Liver (tissue), 9 donors: Measurements from ENCODE around the gene BRIP1. TPM values are rescaled to one million over a fixed set of nuclear protein-coding genes. Genes with fewer than 3 reads are reported as not detected.

Experiments used
- DNase-seq: peaks from one replicate; pipeline ENCODE4 v3.0.0-alpha.2; 2017; ENCODE audit warnings: low spot score
- H3K27ac ChIP-seq, 2 donors: one replicate each; pipeline ENCODE4 v1.7.0; 2013; ENCODE audit warnings: inconsistent platforms in 2 of 2, low read length in 2 of 2, control low read depth in 1 of 2, low read depth in 1 of 2, mild to moderate bottlenecking in 1 of 2
- H3K27me3 ChIP-seq, 4 donors: one replicate each; pipeline versions ENCODE4 v1.6.1 to v1.7.0; 2013; ENCODE audit warnings: low read length in 3 of 4, inconsistent platforms in 1 of 4, mild to moderate bottlenecking in 1 of 4, moderate library complexity in 1 of 4; ENCODE audit not compliant: control insufficient read depth in 4 of 4, insufficient read depth in 4 of 4
- H3K36me3 ChIP-seq, 4 donors: one replicate each; pipeline versions ENCODE4 v1.6.1 to v1.7.0; 2013; ENCODE audit warnings: low read length in 3 of 4, mild to moderate bottlenecking in 3 of 4, low read depth in 1 of 4, moderate library complexity in 1 of 4; ENCODE audit not compliant: control insufficient read depth in 4 of 4, insufficient read depth in 3 of 4
- H3K4me1 ChIP-seq, 4 donors: one replicate each; pipeline versions ENCODE4 v1.6.1 to v1.7.0; 2013; ENCODE audit warnings: low read length in 3 of 4, mild to moderate bottlenecking in 3 of 4, moderate library complexity in 1 of 4; ENCODE audit not compliant: control insufficient read depth in 4 of 4, insufficient read depth in 4 of 4
- H3K4me3 ChIP-seq, 3 donors: one replicate each; pipeline versions ENCODE4 v1.6.1 to v1.7.0; 2013; ENCODE audit warnings: low read length in 3 of 3, control low read depth in 1 of 3, low read depth in 1 of 3, mild to moderate bottlenecking in 1 of 3
- H3K9ac ChIP-seq, 2 donors: one replicate each; pipeline ENCODE4 v1.7.0; 2013; ENCODE audit warnings: low read length in 2 of 2, mild to moderate bottlenecking in 2 of 2, moderate library complexity in 2 of 2, control low read depth in 1 of 2, low read depth in 1 of 2
- H3K9me3 ChIP-seq, 4 donors: one replicate each; pipeline versions ENCODE4 v1.6.1 to v1.7.0; 2013; ENCODE audit warnings: low read length in 3 of 4; ENCODE audit not compliant: control insufficient read depth in 4 of 4
- ATF3 ChIP-seq: IDR thresholded peaks from 2 replicates; pipeline ENCODE4 v1.6.1; 2016; ENCODE audit warnings: antibody characterized with exemption
- CTCF ChIP-seq: fragments of 150-350 bp; IDR thresholded peaks from 2 replicates; pipeline ENCODE4 v1.5.1; 2017; ENCODE audit warnings: improper control_type of control experiment, low read depth, low read length; ENCODE audit not compliant: missing input control
- EGR1 ChIP-seq, 2 donors: IDR thresholded peaks; 2 replicates each; pipeline ENCODE4 v1.6.1; 2016 to 2018; ENCODE audit warnings: antibody characterized with exemption in 2 of 2, low read depth in 2 of 2
- FOXA1 ChIP-seq: IDR thresholded peaks from 2 replicates; pipeline ENCODE4 v1.6.1; 2016; ENCODE audit warnings: antibody characterized with exemption
- FOXA2 ChIP-seq: IDR thresholded peaks from 2 replicates; pipeline ENCODE4 v1.6.1; 2016; ENCODE audit warnings: antibody characterized with exemption
- GABPA ChIP-seq, 2 donors: IDR thresholded peaks in 1 of 2; conservative IDR thresholded peaks in 1 of 2; 2 replicates each; pipeline ENCODE4 v1.6.1; 2016; ENCODE audit warnings: antibody characterized with exemption in 2 of 2, mild to moderate bottlenecking in 1 of 2, moderate library complexity in 1 of 2
- HNF4A ChIP-seq, 2 donors: conservative IDR thresholded peaks; 2 replicates each; pipeline ENCODE4 v1.6.1; 2016; ENCODE audit warnings: antibody characterized with exemption in 2 of 2, mild to moderate bottlenecking in 2 of 2
- HNF4G ChIP-seq: IDR thresholded peaks from 2 replicates; pipeline ENCODE4 v1.6.1; 2016; ENCODE audit warnings: antibody characterized with exemption
- JUND ChIP-seq, 2 donors: IDR thresholded peaks; 2 replicates each; pipeline ENCODE4 v1.6.1; 2016; ENCODE audit warnings: antibody characterized with exemption in 2 of 2
- MAX ChIP-seq: IDR thresholded peaks from 2 replicates; pipeline ENCODE4 v1.6.1; 2016; ENCODE audit warnings: antibody characterized with exemption
- RAD21 ChIP-seq, 2 donors: IDR thresholded peaks; 2 replicates each; pipeline ENCODE4 v1.6.1; 2016; ENCODE audit warnings: antibody characterized with exemption in 2 of 2, mild to moderate bottlenecking in 2 of 2
- REST ChIP-seq: IDR thresholded peaks from 2 replicates; pipeline ENCODE4 v1.6.1; 2016; ENCODE audit warnings: antibody characterized with exemption, mild to moderate bottlenecking
- RXRA ChIP-seq, 2 donors: IDR thresholded peaks; 2 replicates each; pipeline ENCODE4 v1.6.1; 2017 to 2018; ENCODE audit warnings: antibody characterized with exemption in 2 of 2, mild to moderate bottlenecking in 1 of 2
- SP1 ChIP-seq: IDR thresholded peaks from 2 replicates; pipeline ENCODE4 v1.6.1; 2018; ENCODE audit warnings: antibody characterized with exemption, mild to moderate bottlenecking
- TAF1 ChIP-seq: conservative IDR thresholded peaks from 2 replicates; pipeline ENCODE4 v1.6.1; 2016; ENCODE audit warnings: antibody characterized with exemption, mild to moderate bottlenecking
- YY1 ChIP-seq: IDR thresholded peaks from 2 replicates; pipeline ENCODE4 v1.6.1; 2016; ENCODE audit warnings: antibody characterized with exemption, mild to moderate bottlenecking
- ZBTB33 ChIP-seq: IDR thresholded peaks from 2 replicates; pipeline ENCODE4 v1.6.1; 2016; ENCODE audit warnings: antibody characterized with exemption
- WGBS: extraction: QIAGEN DNeasy Blood & Tissue Kit; methylation state at CpG from one replicate; pipeline ENCODE4 v1.1.7; 2013; 5-methylcytosine and 5-hydroxymethylcytosine counted together
- polyA plus RNA-seq, 2 donors: library from polyadenylated mRNA; stranded (reverse) in 1 of 2; unstranded in 1 of 2; fragments of 200-250 nt in 1 of 2; fragments of >200 nt in 1 of 2; fragmentation: Nextera tagmentation in 1 of 2; extraction: Ambion mirVana in 1 of 2; gene quantifications; one replicate each; pipeline versions ENCODE4 v1.2.1 to v1.2.3, GENCODE V29; 2013 to 2015
- total RNA-seq, 2 donors: library from RNA; depleted of rRNA; stranded (reverse); fragments of >200 nt; gene quantifications; one replicate each; pipeline ENCODE4 v1.2.3, GENCODE V29; 2014
- donor health status: healthy.
- donor health status: healthy.
- donor health status: healthy.
- donor health status: healthy.
- donor health status: healthy.

BRIP1 gene
- total and polyA plus RNA-seq, 4 donors, result 0.24 to 10.3 (median 0.90) TPM

- no peaks in the 10 kb centered on the region for H3K4me1 ChIP-seq
- no peak overlapping the region for H3K4me3 ChIP-seq
- H3K9me3 ChIP-seq, result no peaks in the 10 kb centered on the region
- no peak overlapping the region for H3K27ac ChIP-seq
- no peaks in the 10 kb centered on the region for H3K27me3 ChIP-seq
- H3K9ac ChIP-seq, result no peak overlapping the region
- no peaks in the 10 kb centered on the region for H3K36me3 ChIP-seq
- TF ChIP-seq YY1 (no peak), JUND (IDR thresholded peaks at IDR 0.05) (no peak), EGR1 (IDR thresholded peaks at IDR 0.05; ENCODE audit: low read depth in 2 of 2) (no peak), GABPA (IDR thresholded peaks at IDR 0.05 in 1 of 2, conservative IDR thresholded peaks at IDR 0.05 in 1 of 2) (no peak), FOXA2 (no peak), HNF4A (conservative IDR thresholded peaks at IDR 0.05) (no peak), CTCF (no peak), REST (no peak), MAX (no peak), SP1 (no peak), ZBTB33 (no peak), RXRA (IDR thresholded peaks at IDR 0.05) (no peak), RAD21 (IDR thresholded peaks at IDR 0.05) (no peak), HNF4G (no peak), ATF3 (no peak), FOXA1 (no peak), TAF1 (no peak)
- 96% methylated on average over 1 of the region's 1 CpG for WGBS
- no peak for DNase-seq
Observed at GRCh38 chr17:61782683-61783082, 80.6 kb downstream of the BRIP1 start.

GRCh38 chr17:61775364-61775763, 88.0 kb downstream of the BRIP1 start:
- Histone ChIP-seq H3K4me3 (no peak overlapping the region), H3K9me3 (peaks cover 0 to 7% (median 1%) of the 10 kb centered on the region in 4 donors), H3K27me3 (no peaks in the 10 kb centered on the region), H3K27ac (no peak overlapping the region), H3K9ac (no peak overlapping the region), H3K36me3 (no peaks in the 10 kb centered on the region), H3K4me1 (no peaks in the 10 kb centered on the region)
- WGBS, result 97% methylated on average over 2 of the region's 2 CpGs
- TF ChIP-seq REST (no peak), TAF1 (no peak), SP1 (no peak), FOXA2 (no peak), ZBTB33 (no peak), RXRA (IDR thresholded peaks at IDR 0.05) (no peak), EGR1 (IDR thresholded peaks at IDR 0.05; ENCODE audit: low read depth in 2 of 2) (no peak), HNF4G (no peak), RAD21 (IDR thresholded peaks at IDR 0.05) (no peak), MAX (no peak), FOXA1 (no peak), JUND (IDR thresholded peaks at IDR 0.05) (no peak), HNF4A (conservative IDR thresholded peaks at IDR 0.05) (no peak)
- no peak for DNase-seq
